Measurements from ENCODE around the gene VAT1L. TPM values are rescaled to one million over a fixed set of nuclear protein-coding genes. Genes with fewer than 3 reads are reported as not detected.

The VAT1L gene
- total and polyA plus RNA-seq, 4 donors, result 0.17 to 0.98 (median 0.26) TPM

DNA sequence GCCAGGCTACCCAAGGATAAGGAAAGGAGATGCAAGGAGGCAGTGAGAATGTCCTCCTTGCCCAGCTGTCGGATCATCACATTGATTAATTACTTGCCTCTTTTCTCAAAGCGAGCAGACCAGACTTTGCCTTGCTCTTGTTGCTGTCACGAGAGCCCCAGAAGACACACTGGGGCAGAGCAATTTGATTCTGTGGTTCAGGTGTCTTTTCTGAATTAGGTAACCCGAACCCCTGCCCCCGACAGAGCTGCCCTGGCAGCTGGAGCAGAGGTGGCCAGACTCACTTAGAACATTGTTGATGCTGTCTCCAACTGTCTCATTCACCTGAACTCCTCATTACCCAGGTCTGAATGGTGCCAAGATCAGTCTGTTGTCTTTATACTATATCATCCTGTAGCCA, 34.3 kb downstream of the VAT1L start (continued):
- TF ChIP-seq, protein P1, sequence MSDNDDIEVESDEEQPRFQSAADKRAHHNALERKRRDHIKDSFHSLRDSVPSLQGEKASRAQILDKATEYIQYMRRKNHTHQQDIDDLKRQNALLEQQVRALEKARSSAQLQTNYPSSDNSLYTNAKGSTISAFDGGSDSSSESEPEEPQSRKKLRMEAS (IDR thresholded peaks at IDR 0.05), result no peak
- TF ChIP-seq GABPA (IDR thresholded peaks at IDR 0.05 in 1 of 2, conservative IDR thresholded peaks at IDR 0.05 in 1 of 2) (no peak), RXRA (IDR thresholded peaks at IDR 0.05) (no peak), SP1 (IDR thresholded peaks at IDR 0.05) (no peak)

DNA sequence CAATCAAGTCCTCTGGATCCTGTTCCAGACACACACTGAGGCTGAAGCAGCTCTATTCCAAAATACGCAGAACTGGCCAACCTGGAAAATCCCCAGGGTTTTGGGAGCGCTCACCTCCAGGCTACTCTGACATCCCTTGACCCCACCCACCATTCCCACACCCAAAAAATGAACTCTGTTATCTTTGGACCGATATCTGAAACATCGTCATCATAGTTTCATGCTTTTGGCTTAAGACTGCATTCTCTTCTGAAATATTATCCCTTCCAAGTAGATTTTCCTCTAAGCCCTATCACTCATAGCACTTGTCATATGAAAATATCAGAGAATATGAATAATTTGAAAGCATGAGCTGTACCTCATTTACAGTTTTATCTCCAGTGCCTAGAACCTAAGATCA, 34.7 kb downstream of the VAT1L start:
- no peak for DNase-seq (ENCODE audit: low spot score)
- 77% methylated on average over 4 of the region's 4 CpGs for WGBS
- no peak overlapping the region for H3K4me3 ChIP-seq (ENCODE audit: low read depth in 1 of 3, low read length in 3 of 3)
- H3K4me1 ChIP-seq (ENCODE audit: control insufficient read depth in 4 of 4, insufficient read depth in 4 of 4, low read length in 3 of 4), result no peaks in the 10 kb centered on the region
- H3K27me3 ChIP-seq (ENCODE audit: control insufficient read depth in 4 of 4, insufficient read depth in 4 of 4, low read length in 3 of 4), result no peaks in the 10 kb centered on the region
- TF ChIP-seq, protein P2, sequence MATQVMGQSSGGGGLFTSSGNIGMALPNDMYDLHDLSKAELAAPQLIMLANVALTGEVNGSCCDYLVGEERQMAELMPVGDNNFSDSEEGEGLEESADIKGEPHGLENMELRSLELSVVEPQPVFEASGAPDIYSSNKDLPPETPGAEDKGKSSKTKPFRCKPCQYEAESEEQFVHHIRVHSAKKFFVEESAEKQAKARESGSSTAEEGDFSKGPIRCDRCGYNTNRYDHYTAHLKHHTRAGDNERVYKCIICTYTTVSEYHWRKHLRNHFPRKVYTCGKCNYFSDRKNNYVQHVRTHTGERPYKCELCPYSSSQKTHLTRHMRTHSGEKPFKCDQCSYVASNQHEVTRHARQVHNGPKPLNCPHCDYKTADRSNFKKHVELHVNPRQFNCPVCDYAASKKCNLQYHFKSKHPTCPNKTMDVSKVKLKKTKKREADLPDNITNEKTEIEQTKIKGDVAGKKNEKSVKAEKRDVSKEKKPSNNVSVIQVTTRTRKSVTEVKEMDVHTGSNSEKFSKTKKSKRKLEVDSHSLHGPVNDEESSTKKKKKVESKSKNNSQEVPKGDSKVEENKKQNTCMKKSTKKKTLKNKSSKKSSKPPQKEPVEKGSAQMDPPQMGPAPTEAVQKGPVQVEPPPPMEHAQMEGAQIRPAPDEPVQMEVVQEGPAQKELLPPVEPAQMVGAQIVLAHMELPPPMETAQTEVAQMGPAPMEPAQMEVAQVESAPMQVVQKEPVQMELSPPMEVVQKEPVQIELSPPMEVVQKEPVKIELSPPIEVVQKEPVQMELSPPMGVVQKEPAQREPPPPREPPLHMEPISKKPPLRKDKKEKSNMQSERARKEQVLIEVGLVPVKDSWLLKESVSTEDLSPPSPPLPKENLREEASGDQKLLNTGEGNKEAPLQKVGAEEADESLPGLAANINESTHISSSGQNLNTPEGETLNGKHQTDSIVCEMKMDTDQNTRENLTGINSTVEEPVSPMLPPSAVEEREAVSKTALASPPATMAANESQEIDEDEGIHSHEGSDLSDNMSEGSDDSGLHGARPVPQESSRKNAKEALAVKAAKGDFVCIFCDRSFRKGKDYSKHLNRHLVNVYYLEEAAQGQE (IDR thresholded peaks at IDR 0.05), result no peak
- no peak for TF ChIP-seq EGR1 (IDR thresholded peaks at IDR 0.05; ENCODE audit: low read depth in 2 of 2)
- TF ChIP-seq TAF1 (conservative IDR thresholded peaks at IDR 0.05), result no peak
- TF ChIP-seq FOXA1 (IDR thresholded peaks at IDR 0.05), result no peak
- no peak for TF ChIP-seq NR2F2 (IDR thresholded peaks at IDR 0.05)
- TF ChIP-seq, protein P3, sequence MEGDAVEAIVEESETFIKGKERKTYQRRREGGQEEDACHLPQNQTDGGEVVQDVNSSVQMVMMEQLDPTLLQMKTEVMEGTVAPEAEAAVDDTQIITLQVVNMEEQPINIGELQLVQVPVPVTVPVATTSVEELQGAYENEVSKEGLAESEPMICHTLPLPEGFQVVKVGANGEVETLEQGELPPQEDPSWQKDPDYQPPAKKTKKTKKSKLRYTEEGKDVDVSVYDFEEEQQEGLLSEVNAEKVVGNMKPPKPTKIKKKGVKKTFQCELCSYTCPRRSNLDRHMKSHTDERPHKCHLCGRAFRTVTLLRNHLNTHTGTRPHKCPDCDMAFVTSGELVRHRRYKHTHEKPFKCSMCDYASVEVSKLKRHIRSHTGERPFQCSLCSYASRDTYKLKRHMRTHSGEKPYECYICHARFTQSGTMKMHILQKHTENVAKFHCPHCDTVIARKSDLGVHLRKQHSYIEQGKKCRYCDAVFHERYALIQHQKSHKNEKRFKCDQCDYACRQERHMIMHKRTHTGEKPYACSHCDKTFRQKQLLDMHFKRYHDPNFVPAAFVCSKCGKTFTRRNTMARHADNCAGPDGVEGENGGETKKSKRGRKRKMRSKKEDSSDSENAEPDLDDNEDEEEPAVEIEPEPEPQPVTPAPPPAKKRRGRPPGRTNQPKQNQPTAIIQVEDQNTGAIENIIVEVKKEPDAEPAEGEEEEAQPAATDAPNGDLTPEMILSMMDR (IDR thresholded peaks at IDR 0.05; ENCODE audit: low read depth, low read length, missing input control), result no peak
- no peak for TF ChIP-seq RXRA (IDR thresholded peaks at IDR 0.05)
- TF ChIP-seq GABPA (IDR thresholded peaks at IDR 0.05 in 1 of 2, conservative IDR thresholded peaks at IDR 0.05 in 1 of 2), result no peak
- TF ChIP-seq RAD21 (IDR thresholded peaks at IDR 0.05), result no peak
- no peak for TF ChIP-seq JUND (IDR thresholded peaks at IDR 0.05)
- TF ChIP-seq, protein P1 (IDR thresholded peaks at IDR 0.05), result no peak
- no peak for TF ChIP-seq SP1 (IDR thresholded peaks at IDR 0.05)
- TF ChIP-seq, protein P4, sequence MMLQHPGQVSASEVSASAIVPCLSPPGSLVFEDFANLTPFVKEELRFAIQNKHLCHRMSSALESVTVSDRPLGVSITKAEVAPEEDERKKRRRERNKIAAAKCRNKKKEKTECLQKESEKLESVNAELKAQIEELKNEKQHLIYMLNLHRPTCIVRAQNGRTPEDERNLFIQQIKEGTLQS (IDR thresholded peaks at IDR 0.05), result no peak
- H3K36me3 ChIP-seq (ENCODE audit: control insufficient read depth in 4 of 4, insufficient read depth in 3 of 4, low read depth in 1 of 4, low read length in 3 of 4), result no peaks in the 10 kb centered on the region
- H3K9ac ChIP-seq (ENCODE audit: low read depth in 1 of 2, low read length in 2 of 2), result no peak overlapping the region
- H3K9me3 ChIP-seq (ENCODE audit: control insufficient read depth in 4 of 4, low read length in 3 of 4), result no peaks in the 10 kb centered on the region
- no peak overlapping the region for H3K27ac ChIP-seq (ENCODE audit: low read depth in 1 of 2, low read length in 2 of 2)

DNA sequence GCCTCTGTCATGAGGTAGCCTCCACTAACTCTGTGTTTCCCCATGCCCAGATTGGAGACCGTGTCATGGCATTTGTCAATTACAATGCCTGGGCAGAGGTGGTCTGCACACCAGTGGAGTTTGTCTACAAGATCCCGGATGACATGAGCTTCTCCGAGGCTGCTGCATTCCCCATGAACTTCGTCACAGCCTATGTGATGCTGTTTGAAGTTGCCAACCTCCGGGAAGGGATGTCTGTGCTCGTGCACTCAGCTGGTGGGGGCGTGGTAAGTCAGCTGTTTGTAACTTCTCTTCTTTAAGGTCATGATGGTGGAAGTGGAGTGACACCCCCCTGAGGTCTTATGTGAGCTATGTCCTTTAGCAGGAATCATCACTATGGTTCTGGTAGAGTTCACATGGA, 36.8 kb downstream of the VAT1L start:
- WGBS, result 91% methylated on average over 7 of the region's 7 CpGs
- TF ChIP-seq JUND (IDR thresholded peaks at IDR 0.05) (no peak), HNF4A (conservative IDR thresholded peaks at IDR 0.05) (no peak), YY1 (IDR thresholded peaks at IDR 0.05) (no peak), SP1 (IDR thresholded peaks at IDR 0.05) (no peak), NR2F2 (IDR thresholded peaks at IDR 0.05) (no peak), RXRA (IDR thresholded peaks at IDR 0.05) (no peak), GABPA (IDR thresholded peaks at IDR 0.05 in 1 of 2, conservative IDR thresholded peaks at IDR 0.05 in 1 of 2) (no peak), FOXA1 (IDR thresholded peaks at IDR 0.05) (no peak), TAF1 (conservative IDR thresholded peaks at IDR 0.05) (no peak)
- TF ChIP-seq, protein P4 (IDR thresholded peaks at IDR 0.05), result no peak
- TF ChIP-seq, protein P3 (IDR thresholded peaks at IDR 0.05; ENCODE audit: low read depth, low read length, missing input control), result no peak
- TF ChIP-seq, protein P1 (IDR thresholded peaks at IDR 0.05), result no peak
- TF ChIP-seq, protein P5, sequence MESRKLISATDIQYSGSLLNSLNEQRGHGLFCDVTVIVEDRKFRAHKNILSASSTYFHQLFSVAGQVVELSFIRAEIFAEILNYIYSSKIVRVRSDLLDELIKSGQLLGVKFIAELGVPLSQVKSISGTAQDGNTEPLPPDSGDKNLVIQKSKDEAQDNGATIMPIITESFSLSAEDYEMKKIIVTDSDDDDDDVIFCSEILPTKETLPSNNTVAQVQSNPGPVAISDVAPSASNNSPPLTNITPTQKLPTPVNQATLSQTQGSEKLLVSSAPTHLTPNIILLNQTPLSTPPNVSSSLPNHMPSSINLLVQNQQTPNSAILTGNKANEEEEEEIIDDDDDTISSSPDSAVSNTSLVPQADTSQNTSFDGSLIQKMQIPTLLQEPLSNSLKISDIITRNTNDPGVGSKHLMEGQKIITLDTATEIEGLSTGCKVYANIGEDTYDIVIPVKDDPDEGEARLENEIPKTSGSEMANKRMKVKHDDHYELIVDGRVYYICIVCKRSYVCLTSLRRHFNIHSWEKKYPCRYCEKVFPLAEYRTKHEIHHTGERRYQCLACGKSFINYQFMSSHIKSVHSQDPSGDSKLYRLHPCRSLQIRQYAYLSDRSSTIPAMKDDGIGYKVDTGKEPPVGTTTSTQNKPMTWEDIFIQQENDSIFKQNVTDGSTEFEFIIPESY (IDR thresholded peaks at IDR 0.05), result no peak
- no peaks in the 10 kb centered on the region for H3K9me3 ChIP-seq (ENCODE audit: control insufficient read depth in 4 of 4, low read length in 3 of 4)

More for the DNA sequence above, 36.8 kb downstream of the VAT1L start:
- H3K36me3 ChIP-seq (ENCODE audit: control insufficient read depth in 4 of 4, insufficient read depth in 3 of 4, low read depth in 1 of 4, low read length in 3 of 4), result no peaks in the 10 kb centered on the region
- H3K27me3 ChIP-seq (ENCODE audit: control insufficient read depth in 4 of 4, insufficient read depth in 4 of 4, low read length in 3 of 4), result no peaks in the 10 kb centered on the region
- H3K4me1 ChIP-seq (ENCODE audit: control insufficient read depth in 4 of 4, insufficient read depth in 4 of 4, low read length in 3 of 4), result no peaks in the 10 kb centered on the region
- no peak overlapping the region for H3K27ac ChIP-seq (ENCODE audit: low read depth in 1 of 2, low read length in 2 of 2)
- H3K4me3 ChIP-seq (ENCODE audit: low read depth in 1 of 3, low read length in 3 of 3), result no peak overlapping the region
- no peak for DNase-seq (ENCODE audit: low spot score)
- H3K9ac ChIP-seq (ENCODE audit: low read depth in 1 of 2, low read length in 2 of 2), result no peak overlapping the region
